Trophoblast cell (in vitro differentiated cells and primary cell): Measurements from ENCODE around the gene RAMP3.

Experiments used
- DNase-seq, 2 donors: peaks; one replicate each; pipeline ENCODE4 v3.0.0-alpha.2; 2016
- H2AFZ ChIP-seq: 2 replicates; pipeline ENCODE4 v1.6.1; 2013; ENCODE audit warnings: low read length, moderate library complexity, mild to moderate bottlenecking; ENCODE audit not compliant: insufficient read depth, poor library complexity
- H2AK5ac ChIP-seq: 2 replicates; pipeline ENCODE4 v1.6.1; 2013; ENCODE audit warnings: mild to moderate bottlenecking, low read length
- H2BK120ac ChIP-seq: 2 replicates; pipeline ENCODE4 v1.6.1; 2013; ENCODE audit warnings: low read length, mild to moderate bottlenecking, moderate library complexity; ENCODE audit not compliant: insufficient read depth, poor library complexity
- H2BK12ac ChIP-seq: 2 replicates; pipeline ENCODE4 v1.6.1; 2013; ENCODE audit warnings: mild to moderate bottlenecking, low read length, moderate library complexity
- H2BK5ac ChIP-seq: 2 replicates; pipeline ENCODE4 v1.6.1; 2013; ENCODE audit warnings: low read length, low read depth, moderate library complexity, mild to moderate bottlenecking; ENCODE audit not compliant: poor library complexity
- H3K14ac ChIP-seq: 2 replicates; pipeline ENCODE4 v1.6.1; 2013; ENCODE audit warnings: mild to moderate bottlenecking, low read length
- H3K18ac ChIP-seq: 2 replicates; pipeline ENCODE4 v1.6.1; 2013; ENCODE audit warnings: mild to moderate bottlenecking, low read length
- H3K23ac ChIP-seq: 2 replicates; pipeline ENCODE4 v1.6.1; 2013; ENCODE audit warnings: low read length
- H3K27ac ChIP-seq: 2 replicates; pipeline ENCODE4 v1.5.1; 2013; ENCODE audit warnings: low read depth, mild to moderate bottlenecking, inconsistent platforms, low read length, moderate library complexity
- H3K27me3 ChIP-seq: 2 replicates; pipeline ENCODE4 v1.6.1; 2013; ENCODE audit warnings: inconsistent platforms, mild to moderate bottlenecking, low read length, moderate library complexity; ENCODE audit not compliant: insufficient read depth
- H3K36me3 ChIP-seq, 2 experiments: 1 replicate in 1 of 2; 2 replicates in 1 of 2; pipeline ENCODE4 v1.6.1; 2013; ENCODE audit warnings: low read length in 2 of 2, mild to moderate bottlenecking in 2 of 2, moderate library complexity in 1 of 2; ENCODE audit not compliant: insufficient read depth in 2 of 2, control insufficient read depth in 1 of 2
- H3K4ac ChIP-seq: 2 replicates; pipeline ENCODE4 v1.6.1; 2013; ENCODE audit warnings: low read depth, mild to moderate bottlenecking, low read length, moderate library complexity
- H3K4me1 ChIP-seq, 2 experiments: 1 replicate in 1 of 2; 2 replicates in 1 of 2; pipeline ENCODE4 v1.6.1; 2013; ENCODE audit warnings: low read length in 2 of 2, mild to moderate bottlenecking in 2 of 2, moderate library complexity in 1 of 2; ENCODE audit not compliant: insufficient read depth in 2 of 2, control insufficient read depth in 1 of 2
- H3K4me2 ChIP-seq: 2 replicates; pipeline ENCODE4 v1.6.1; 2013; ENCODE audit warnings: inconsistent platforms, mild to moderate bottlenecking, low read length, moderate library complexity
- H3K4me3 ChIP-seq: 2 replicates; pipeline ENCODE4 v1.5.1; 2013; ENCODE audit warnings: mild to moderate bottlenecking, low read depth, low read length, inconsistent platforms
- H3K79me1 ChIP-seq: one replicate; pipeline ENCODE4 v1.6.1; 2013; ENCODE audit warnings: low read length
- H3K79me2 ChIP-seq: 2 replicates; pipeline ENCODE4 v1.6.1; 2013; ENCODE audit warnings: low read length, mild to moderate bottlenecking; ENCODE audit not compliant: control insufficient read depth, insufficient read depth, poor library complexity
- H3K9ac ChIP-seq: 2 replicates; pipeline ENCODE4 v1.6.1; 2013; ENCODE audit warnings: mild to moderate bottlenecking, low read length
- H3K9me3 ChIP-seq: 2 replicates; pipeline ENCODE4 v1.6.1; 2013; ENCODE audit warnings: low read depth, mild to moderate bottlenecking, control low read depth, inconsistent platforms, low read length; ENCODE audit not compliant: insufficient read depth
- H4K12ac ChIP-seq: 2 replicates; pipeline ENCODE4 v1.6.1; 2013; ENCODE audit warnings: low read depth, mild to moderate bottlenecking, low read length, moderate library complexity
- H4K8ac ChIP-seq: 2 replicates; pipeline ENCODE4 v1.6.1; 2013; ENCODE audit warnings: low read depth, mild to moderate bottlenecking, low read length, moderate library complexity
- H4K91ac ChIP-seq: one replicate; pipeline ENCODE4 v1.6.1; 2013; ENCODE audit warnings: low read depth, mild to moderate bottlenecking, low read length, moderate library complexity
- WGBS: extraction: QIAGEN DNeasy Blood & Tissue Kit; methylation state at CpG from one replicate; pipeline ENCODE4 v1.1.7; 2013; ENCODE audit warnings: missing lambda C conversion rate; ENCODE audit not compliant: insufficient read length, insufficient coverage; ENCODE audit errors: extremely low coverage; 5-methylcytosine and 5-hydroxymethylcytosine counted together

The RAMP3 gene

GRCh38 chr7:45187089-45187945, 29.7 kb downstream of the RAMP3 start:
- no CpG with 5 or more reads among the region's 9 CpGs for WGBS
- no peak overlapping the region for H2AFZ ChIP-seq
- H2AK5ac ChIP-seq: no peak overlapping the region
- H2BK120ac ChIP-seq: no peak overlapping the region
- no peak overlapping the region for H3K14ac ChIP-seq
- no peaks in the 10 kb centered on the region for H3K4me1 ChIP-seq
- H4K8ac ChIP-seq: no peak overlapping the region
- no peaks in the 10 kb centered on the region for H3K79me1 ChIP-seq
- H3K18ac ChIP-seq: no peak overlapping the region
- no peak overlapping the region for H3K27ac ChIP-seq
- H3K79me2 ChIP-seq: no peaks in the 10 kb centered on the region
- H3K9me3 ChIP-seq: peaks cover 5% of the 10 kb centered on the region
- no peak for DNase-seq
- H3K4me3 ChIP-seq: no peak overlapping the region
- H4K91ac ChIP-seq: no peak overlapping the region
- H3K27me3 ChIP-seq: no peaks in the 10 kb centered on the region
- H3K36me3 ChIP-seq: no peaks in the 10 kb centered on the region
- H3K23ac ChIP-seq: no peak overlapping the region
- H3K4ac ChIP-seq: no peak overlapping the region
- no peak overlapping the region for H2BK5ac ChIP-seq
- no peak overlapping the region for H4K12ac ChIP-seq
- no peak overlapping the region for H3K4me2 ChIP-seq
- H2BK12ac ChIP-seq: no peak overlapping the region
- no peak overlapping the region for H3K9ac ChIP-seq

- Histone ChIP-seq H3K14ac (no peak overlapping the region), H3K27ac (no peak overlapping the region), H2BK5ac (no peak overlapping the region), H4K8ac (no peak overlapping the region), H3K79me2 (no peaks in the 10 kb centered on the region), H3K18ac (no peak overlapping the region), H4K91ac (no peak overlapping the region), H3K4me3 (no peak overlapping the region), H3K4me2 (no peak overlapping the region), H2BK120ac (no peak overlapping the region), H3K4ac (no peak overlapping the region), H2BK12ac (no peak overlapping the region), H3K4me1 (no peaks in the 10 kb centered on the region), H2AFZ (no peak overlapping the region), H3K36me3 (no peaks in the 10 kb centered on the region), H3K27me3 (no peaks in the 10 kb centered on the region), H3K9me3 (peaks cover 6% of the 10 kb centered on the region), H3K9ac (no peak overlapping the region), H4K12ac (no peak overlapping the region), H3K79me1 (no peaks in the 10 kb centered on the region), H3K23ac (no peak overlapping the region), H2AK5ac (no peak overlapping the region)
- no peak for DNase-seq
- WGBS: no CpG with 5 or more reads among the region's 8 CpGs
Measured at GRCh38 chr7:45187946-45188411, 30.4 kb downstream of the RAMP3 start.

- no peaks in the 10 kb centered on the region for H3K27me3 ChIP-seq
- H3K4me2 ChIP-seq: no peak overlapping the region
- no peak overlapping the region for H2AFZ ChIP-seq
- no peak overlapping the region for H2BK5ac ChIP-seq
- no peak overlapping the region for H4K8ac ChIP-seq
- no peak overlapping the region for H3K18ac ChIP-seq
- no peak overlapping the region for H4K12ac ChIP-seq
- H3K4me3 ChIP-seq: no peak overlapping the region
- no peak overlapping the region for H2BK120ac ChIP-seq
- H3K4ac ChIP-seq: no peak overlapping the region
- H3K27ac ChIP-seq: no peak overlapping the region
- no peak overlapping the region for H3K23ac ChIP-seq
- H3K9ac ChIP-seq: no peak overlapping the region
- no peak overlapping the region for H2AK5ac ChIP-seq
- H3K79me1 ChIP-seq: no peaks in the 10 kb centered on the region
- no peak overlapping the region for H4K91ac ChIP-seq
- H3K14ac ChIP-seq: no peak overlapping the region
- no peak for DNase-seq
- H2BK12ac ChIP-seq: no peak overlapping the region
- H3K9me3 ChIP-seq: peaks cover 6% of the 10 kb centered on the region
- H3K36me3 ChIP-seq: no peaks in the 10 kb centered on the region
- no peaks in the 10 kb centered on the region for H3K79me2 ChIP-seq
- WGBS: no CpG with 5 or more reads among the region's 10 CpGs
- H3K4me1 ChIP-seq: no peaks in the 10 kb centered on the region
Measured at GRCh38 chr7:45188736-45189135, 31.1 kb downstream of the RAMP3 start.

DNA sequence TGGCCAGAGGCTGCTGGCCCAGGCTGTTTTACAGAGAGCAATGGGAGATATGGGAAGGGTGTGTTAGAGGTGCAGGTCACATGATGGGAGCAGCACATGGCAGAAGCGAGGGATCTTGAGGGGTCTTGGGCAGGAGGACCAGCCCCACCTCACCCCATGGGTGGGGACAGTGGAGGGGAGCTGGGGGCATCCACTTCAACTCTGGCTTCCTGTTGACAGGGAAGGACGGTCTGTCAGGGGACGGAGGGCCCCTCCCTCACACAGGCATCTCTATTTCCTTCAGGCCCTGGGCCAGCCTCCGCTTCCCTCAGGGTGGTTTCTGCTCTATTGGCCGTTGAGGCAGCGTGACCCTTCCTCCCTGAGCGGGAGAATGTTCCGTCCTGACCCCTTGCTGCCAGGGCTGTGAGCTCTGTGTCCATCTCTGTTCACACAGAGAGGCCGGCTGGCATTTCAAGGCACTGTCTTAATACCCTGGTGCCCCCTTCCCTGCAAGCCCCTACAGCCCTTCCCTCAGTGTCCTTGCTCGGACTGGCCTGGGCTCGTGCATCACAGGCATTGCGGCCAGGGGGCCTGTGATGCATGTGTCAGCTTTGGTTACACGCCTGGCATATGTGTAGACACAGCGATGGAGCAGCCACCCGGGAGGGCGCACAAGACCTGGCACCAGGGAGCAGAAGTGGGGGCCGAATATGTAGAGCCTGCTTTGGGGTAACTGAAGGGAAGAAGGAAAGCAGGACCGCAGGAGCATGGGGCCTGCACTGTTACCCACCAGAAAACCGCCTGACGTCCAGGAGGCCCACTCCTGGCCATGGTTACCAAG, 31.8 kb downstream of the RAMP3 start:
- Histone ChIP-seq H3K18ac (no peak overlapping the region), H2AFZ (no peak overlapping the region), H3K23ac (no peak overlapping the region), H2BK12ac (no peak overlapping the region), H2BK5ac (no peak overlapping the region), H4K12ac (no peak overlapping the region), H3K4me2 (no peak overlapping the region), H3K36me3 (no peaks in the 10 kb centered on the region), H3K79me1 (no peaks in the 10 kb centered on the region), H3K9me3 (peaks cover 6% of the 10 kb centered on the region), H3K14ac (no peak overlapping the region), H2BK120ac (no peak overlapping the region), H3K4ac (no peak overlapping the region), H3K79me2 (no peaks in the 10 kb centered on the region), H3K27me3 (no peaks in the 10 kb centered on the region), H4K91ac (no peak overlapping the region), H3K4me1 (no peaks in the 10 kb centered on the region), H2AK5ac (no peak overlapping the region), H3K4me3 (no peak overlapping the region), H3K27ac (no peak overlapping the region), H4K8ac (no peak overlapping the region), H3K9ac (no peak overlapping the region)
- WGBS: no CpG with 5 or more reads among the region's 20 CpGs
- DNase-seq: no peak
